ENCODE results near the gene ETHE1. TPM values are rescaled to one million over a fixed set of nuclear protein-coding genes. Genes with fewer than 3 reads are reported as not detected.

ETHE1 gene
- total and polyA plus RNA-seq, 2 of the 8 experiments (the other 6 are each of a cell fraction or from before 2014, with no cell fraction given): 19.9 to 96.0 TPM

- no peak for TF ChIP-seq HDAC6 (IDR thresholded peaks at IDR 0.05; ENCODE audit: low read depth, low read length)
- no peak for TF ChIP-seq GABPA (IDR thresholded peaks at IDR 0.05; ENCODE audit: borderline replicate concordance, insufficient read depth, low read length)
- peak; percentile 72 for TF ChIP-seq TAF1 (IDR thresholded peaks at IDR 0.05; ENCODE audit: low read depth, low read length)
- TF ChIP-seq EGR1 (IDR thresholded peaks at IDR 0.05; ENCODE audit: borderline replicate concordance, low read depth, low read length): peak; percentile 99
- TF ChIP-seq, protein P1, sequence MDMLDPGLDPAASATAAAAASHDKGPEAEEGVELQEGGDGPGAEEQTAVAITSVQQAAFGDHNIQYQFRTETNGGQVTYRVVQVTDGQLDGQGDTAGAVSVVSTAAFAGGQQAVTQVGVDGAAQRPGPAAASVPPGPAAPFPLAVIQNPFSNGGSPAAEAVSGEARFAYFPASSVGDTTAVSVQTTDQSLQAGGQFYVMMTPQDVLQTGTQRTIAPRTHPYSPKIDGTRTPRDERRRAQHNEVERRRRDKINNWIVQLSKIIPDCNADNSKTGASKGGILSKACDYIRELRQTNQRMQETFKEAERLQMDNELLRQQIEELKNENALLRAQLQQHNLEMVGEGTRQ (IDR thresholded peaks at IDR 0.05; ENCODE audit: low read length): no peak
- TF ChIP-seq, protein P2, sequence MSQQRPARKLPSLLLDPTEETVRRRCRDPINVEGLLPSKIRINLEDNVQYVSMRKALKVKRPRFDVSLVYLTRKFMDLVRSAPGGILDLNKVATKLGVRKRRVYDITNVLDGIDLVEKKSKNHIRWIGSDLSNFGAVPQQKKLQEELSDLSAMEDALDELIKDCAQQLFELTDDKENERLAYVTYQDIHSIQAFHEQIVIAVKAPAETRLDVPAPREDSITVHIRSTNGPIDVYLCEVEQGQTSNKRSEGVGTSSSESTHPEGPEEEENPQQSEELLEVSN (IDR thresholded peaks at IDR 0.05): peak; percentile 72
- no peak for TF ChIP-seq BCL11A (IDR thresholded peaks at IDR 0.05; ENCODE audit: low read depth in 2 of 2, low read length in 2 of 2)
- no peak for TF ChIP-seq ZNF274 (IDR thresholded peaks at IDR 0.05; ENCODE audit: borderline replicate concordance, extremely low read depth, low read length)
- no peak for TF ChIP-seq KDM5A (IDR thresholded peaks at IDR 0.05; ENCODE audit: low read length)
- TF ChIP-seq TCF12 (IDR thresholded peaks at IDR 0.05; ENCODE audit: low read depth, low read length): no peak
- no peak for TF ChIP-seq NANOG (IDR thresholded peaks at IDR 0.05; ENCODE audit: insufficient read depth, low read depth, low read length, poor library complexity, severe bottlenecking)
- TF ChIP-seq YY1 (IDR thresholded peaks at IDR 0.05; ENCODE audit: low read depth, low read length): peak; percentile 63; the same call in 1 of the 2 replicates
- TF ChIP-seq PHF8 (conservative IDR thresholded peaks at IDR 0.05; ENCODE audit: low read depth, low read length): peak; percentile 54; the same call in 1 of the 2 replicates
- TF ChIP-seq EP300 (IDR thresholded peaks at IDR 0.05; ENCODE audit: borderline replicate concordance in 1 of 2, low read depth in 2 of 2, low read length in 2 of 2): no peak
- TF ChIP-seq JUND (IDR thresholded peaks at IDR 0.05; ENCODE audit: low read length): no peak
- TF ChIP-seq SP2 (IDR thresholded peaks at IDR 0.05; ENCODE audit: low read length): no peak
- TF ChIP-seq KDM4A (IDR thresholded peaks at IDR 0.05; ENCODE audit: low read depth, low read length, severe bottlenecking): peak; percentile 39
- no peak for TF ChIP-seq SAP30 (IDR thresholded peaks at IDR 0.05; ENCODE audit: insufficient read depth, insufficient replicate concordance, low read length)
- no peak for TF ChIP-seq CTBP2 (IDR thresholded peaks at IDR 0.05; ENCODE audit: borderline replicate concordance, insufficient read depth, insufficient read length, low read length)
- TF ChIP-seq JUN (IDR thresholded peaks at IDR 0.05; ENCODE audit: low read depth, low read length): no peak
- no peak for TF ChIP-seq CHD1 (IDR thresholded peaks at IDR 0.05; ENCODE audit: low read depth, low read length)
- TF ChIP-seq GTF2F1 (IDR thresholded peaks at IDR 0.05; ENCODE audit: borderline replicate concordance, low read depth, low read length): no peak
- TF ChIP-seq SIRT6 (IDR thresholded peaks at IDR 0.05; ENCODE audit: low read length): no peak
Observed at GRCh38 chr19:43474986-43475705, 51.9 kb downstream of the ETHE1 start (continued).

All from H1 (cell line).